ENCODE data around the gene PRDX3. TPM values are rescaled to one million over a fixed set of nuclear protein-coding genes. Genes with fewer than 3 reads are reported as not detected.

PRDX3 gene
- total and polyA plus RNA-seq, 4 donors = 176 to 307 (median 258) TPM

DNA sequence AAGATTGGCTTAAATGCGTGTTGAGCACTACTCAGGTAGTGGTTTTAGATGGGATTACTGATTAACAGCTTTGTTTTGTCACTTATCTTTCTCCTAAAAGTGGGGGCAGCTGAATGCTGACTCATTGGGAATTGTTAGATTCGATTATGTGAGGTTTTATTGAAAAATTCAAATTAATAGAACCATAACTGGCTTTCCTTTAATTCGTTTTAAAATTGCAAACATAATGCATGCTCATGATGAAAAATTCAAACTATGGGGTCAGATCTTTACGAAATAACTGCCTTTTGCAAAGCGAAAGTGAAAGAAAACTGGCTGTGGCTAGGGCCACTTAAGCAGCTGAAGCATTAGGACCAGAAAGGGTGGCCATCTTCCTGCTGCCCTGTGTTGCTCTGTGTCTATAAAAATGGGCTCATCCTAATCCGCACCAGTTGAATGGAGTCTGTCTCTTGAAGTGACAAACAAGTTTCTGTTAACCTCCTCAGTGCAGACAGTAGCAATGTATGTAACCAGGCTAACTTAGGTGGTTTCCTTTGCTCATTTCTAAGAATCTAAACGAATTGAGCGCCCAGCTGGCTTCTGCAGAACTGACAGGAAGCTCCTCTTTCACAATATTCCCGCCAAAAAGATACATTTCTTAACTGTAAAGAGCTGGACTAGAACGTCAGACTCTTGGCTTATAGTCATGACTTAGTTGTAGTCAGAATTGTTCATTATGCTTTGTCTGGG is 46.9 kb downstream of the PRDX3 start:
- Histone ChIP-seq H3K27me3 (ENCODE audit: control insufficient read depth in 4 of 4, insufficient read depth in 4 of 4, low read length in 3 of 4) (no peaks in the 10 kb centered on the region), H3K9me3 (ENCODE audit: control insufficient read depth in 4 of 4, low read length in 3 of 4) (no peaks in the 10 kb centered on the region), H3K4me1 (ENCODE audit: control insufficient read depth in 4 of 4, insufficient read depth in 4 of 4, low read length in 3 of 4) (peaks cover 3 to 29% (median 23%) of the 10 kb centered on the region in 4 donors), H3K9ac (ENCODE audit: low read depth in 1 of 2, low read length in 2 of 2) (peak overlapping the region; percentile 55 to 98), H3K27ac (ENCODE audit: low read depth in 1 of 2, low read length in 2 of 2) (peak overlapping the region; percentile 67 to 94), H3K36me3 (ENCODE audit: control insufficient read depth in 4 of 4, insufficient read depth in 3 of 4, low read depth in 1 of 4, low read length in 3 of 4) (peaks cover 2 to 21% (median 8%) of the 10 kb centered on the region in 4 donors), H3K4me3 (ENCODE audit: low read depth in 1 of 3, low read length in 3 of 3) (peak overlapping the region in 2 of 3 donors; percentile 37 to 71)
- DNase-seq (ENCODE audit: low spot score) = no peak
- TF ChIP-seq HNF4G (IDR thresholded peaks at IDR 0.05) = no peak
- TF ChIP-seq SP1 (IDR thresholded peaks at IDR 0.05) = peak; percentile 41
- TF ChIP-seq FOXA2 (IDR thresholded peaks at IDR 0.05) = no peak
- TF ChIP-seq GABPA (IDR thresholded peaks at IDR 0.05 in 1 of 2, conservative IDR thresholded peaks at IDR 0.05 in 1 of 2) = no peak
- TF ChIP-seq YY1 (IDR thresholded peaks at IDR 0.05) = peak; percentile 80
- TF ChIP-seq RAD21 (IDR thresholded peaks at IDR 0.05) = no peak
- no peak for TF ChIP-seq NR2F2 (IDR thresholded peaks at IDR 0.05)
- TF ChIP-seq HNF4A (conservative IDR thresholded peaks at IDR 0.05) = peak in 1 of 2 donors; percentile 23
- 23% methylated on average over 10 of the region's 10 CpGs for WGBS

DNA sequence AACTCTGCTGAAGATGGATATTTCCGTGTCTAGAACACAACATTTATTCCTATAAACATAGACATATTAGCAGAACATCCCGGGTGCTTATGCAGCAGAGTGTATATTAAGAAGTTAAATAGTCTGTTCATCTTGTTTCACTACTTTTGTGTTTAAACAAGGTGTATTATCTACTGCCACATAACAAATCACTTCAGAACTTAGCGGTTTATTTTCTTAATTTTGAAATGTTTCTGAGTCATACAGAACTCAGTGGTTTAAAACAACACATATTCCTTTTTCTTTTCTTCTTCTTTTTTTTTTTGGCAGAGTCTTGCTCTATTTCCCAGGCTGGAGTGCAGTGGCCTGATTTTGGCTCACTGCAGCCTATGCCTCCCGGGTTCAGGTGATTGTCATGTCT is 48.9 kb downstream of the PRDX3 start:
- Histone ChIP-seq H3K9me3 (ENCODE audit: control insufficient read depth in 4 of 4, low read length in 3 of 4) (no peaks in the 10 kb centered on the region), H3K36me3 (ENCODE audit: control insufficient read depth in 4 of 4, insufficient read depth in 3 of 4, low read depth in 1 of 4, low read length in 3 of 4) (peaks cover 2 to 28% (median 14%) of the 10 kb centered on the region in 4 donors), H3K4me3 (ENCODE audit: low read depth in 1 of 3, low read length in 3 of 3) (no peak overlapping the region), H3K9ac (ENCODE audit: low read depth in 1 of 2, low read length in 2 of 2) (no peak overlapping the region), H3K27me3 (ENCODE audit: control insufficient read depth in 4 of 4, insufficient read depth in 4 of 4, low read length in 3 of 4) (no peaks in the 10 kb centered on the region), H3K27ac (ENCODE audit: low read depth in 1 of 2, low read length in 2 of 2) (peak overlapping the region in 1 of 2 donors; percentile 94), H3K4me1 (ENCODE audit: control insufficient read depth in 4 of 4, insufficient read depth in 4 of 4, low read length in 3 of 4) (peaks cover 0 to 18% (median 14%) of the 10 kb centered on the region in 4 donors)
- TF ChIP-seq, protein P1, sequence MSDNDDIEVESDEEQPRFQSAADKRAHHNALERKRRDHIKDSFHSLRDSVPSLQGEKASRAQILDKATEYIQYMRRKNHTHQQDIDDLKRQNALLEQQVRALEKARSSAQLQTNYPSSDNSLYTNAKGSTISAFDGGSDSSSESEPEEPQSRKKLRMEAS (IDR thresholded peaks at IDR 0.05) = no peak
- TF ChIP-seq HNF4G (IDR thresholded peaks at IDR 0.05) (no peak), SP1 (IDR thresholded peaks at IDR 0.05) (no peak), FOXA1 (IDR thresholded peaks at IDR 0.05) (no peak), RXRA (IDR thresholded peaks at IDR 0.05) (no peak), TAF1 (conservative IDR thresholded peaks at IDR 0.05) (no peak), GABPA (IDR thresholded peaks at IDR 0.05 in 1 of 2, conservative IDR thresholded peaks at IDR 0.05 in 1 of 2) (no peak), JUND (IDR thresholded peaks at IDR 0.05) (no peak), YY1 (IDR thresholded peaks at IDR 0.05) (no peak), RAD21 (IDR thresholded peaks at IDR 0.05) (no peak), HNF4A (conservative IDR thresholded peaks at IDR 0.05) (no peak), EGR1 (IDR thresholded peaks at IDR 0.05; ENCODE audit: low read depth in 2 of 2) (no peak), FOXA2 (IDR thresholded peaks at IDR 0.05) (no peak), NR2F2 (IDR thresholded peaks at IDR 0.05) (no peak)
- TF ChIP-seq, protein P2, sequence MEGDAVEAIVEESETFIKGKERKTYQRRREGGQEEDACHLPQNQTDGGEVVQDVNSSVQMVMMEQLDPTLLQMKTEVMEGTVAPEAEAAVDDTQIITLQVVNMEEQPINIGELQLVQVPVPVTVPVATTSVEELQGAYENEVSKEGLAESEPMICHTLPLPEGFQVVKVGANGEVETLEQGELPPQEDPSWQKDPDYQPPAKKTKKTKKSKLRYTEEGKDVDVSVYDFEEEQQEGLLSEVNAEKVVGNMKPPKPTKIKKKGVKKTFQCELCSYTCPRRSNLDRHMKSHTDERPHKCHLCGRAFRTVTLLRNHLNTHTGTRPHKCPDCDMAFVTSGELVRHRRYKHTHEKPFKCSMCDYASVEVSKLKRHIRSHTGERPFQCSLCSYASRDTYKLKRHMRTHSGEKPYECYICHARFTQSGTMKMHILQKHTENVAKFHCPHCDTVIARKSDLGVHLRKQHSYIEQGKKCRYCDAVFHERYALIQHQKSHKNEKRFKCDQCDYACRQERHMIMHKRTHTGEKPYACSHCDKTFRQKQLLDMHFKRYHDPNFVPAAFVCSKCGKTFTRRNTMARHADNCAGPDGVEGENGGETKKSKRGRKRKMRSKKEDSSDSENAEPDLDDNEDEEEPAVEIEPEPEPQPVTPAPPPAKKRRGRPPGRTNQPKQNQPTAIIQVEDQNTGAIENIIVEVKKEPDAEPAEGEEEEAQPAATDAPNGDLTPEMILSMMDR (IDR thresholded peaks at IDR 0.05; ENCODE audit: low read depth, low read length, missing input control) = no peak
- TF ChIP-seq, protein P3, sequence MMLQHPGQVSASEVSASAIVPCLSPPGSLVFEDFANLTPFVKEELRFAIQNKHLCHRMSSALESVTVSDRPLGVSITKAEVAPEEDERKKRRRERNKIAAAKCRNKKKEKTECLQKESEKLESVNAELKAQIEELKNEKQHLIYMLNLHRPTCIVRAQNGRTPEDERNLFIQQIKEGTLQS (IDR thresholded peaks at IDR 0.05) = no peak
- TF ChIP-seq, protein P4, sequence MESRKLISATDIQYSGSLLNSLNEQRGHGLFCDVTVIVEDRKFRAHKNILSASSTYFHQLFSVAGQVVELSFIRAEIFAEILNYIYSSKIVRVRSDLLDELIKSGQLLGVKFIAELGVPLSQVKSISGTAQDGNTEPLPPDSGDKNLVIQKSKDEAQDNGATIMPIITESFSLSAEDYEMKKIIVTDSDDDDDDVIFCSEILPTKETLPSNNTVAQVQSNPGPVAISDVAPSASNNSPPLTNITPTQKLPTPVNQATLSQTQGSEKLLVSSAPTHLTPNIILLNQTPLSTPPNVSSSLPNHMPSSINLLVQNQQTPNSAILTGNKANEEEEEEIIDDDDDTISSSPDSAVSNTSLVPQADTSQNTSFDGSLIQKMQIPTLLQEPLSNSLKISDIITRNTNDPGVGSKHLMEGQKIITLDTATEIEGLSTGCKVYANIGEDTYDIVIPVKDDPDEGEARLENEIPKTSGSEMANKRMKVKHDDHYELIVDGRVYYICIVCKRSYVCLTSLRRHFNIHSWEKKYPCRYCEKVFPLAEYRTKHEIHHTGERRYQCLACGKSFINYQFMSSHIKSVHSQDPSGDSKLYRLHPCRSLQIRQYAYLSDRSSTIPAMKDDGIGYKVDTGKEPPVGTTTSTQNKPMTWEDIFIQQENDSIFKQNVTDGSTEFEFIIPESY (IDR thresholded peaks at IDR 0.05) = no peak
- TF ChIP-seq, protein P5, sequence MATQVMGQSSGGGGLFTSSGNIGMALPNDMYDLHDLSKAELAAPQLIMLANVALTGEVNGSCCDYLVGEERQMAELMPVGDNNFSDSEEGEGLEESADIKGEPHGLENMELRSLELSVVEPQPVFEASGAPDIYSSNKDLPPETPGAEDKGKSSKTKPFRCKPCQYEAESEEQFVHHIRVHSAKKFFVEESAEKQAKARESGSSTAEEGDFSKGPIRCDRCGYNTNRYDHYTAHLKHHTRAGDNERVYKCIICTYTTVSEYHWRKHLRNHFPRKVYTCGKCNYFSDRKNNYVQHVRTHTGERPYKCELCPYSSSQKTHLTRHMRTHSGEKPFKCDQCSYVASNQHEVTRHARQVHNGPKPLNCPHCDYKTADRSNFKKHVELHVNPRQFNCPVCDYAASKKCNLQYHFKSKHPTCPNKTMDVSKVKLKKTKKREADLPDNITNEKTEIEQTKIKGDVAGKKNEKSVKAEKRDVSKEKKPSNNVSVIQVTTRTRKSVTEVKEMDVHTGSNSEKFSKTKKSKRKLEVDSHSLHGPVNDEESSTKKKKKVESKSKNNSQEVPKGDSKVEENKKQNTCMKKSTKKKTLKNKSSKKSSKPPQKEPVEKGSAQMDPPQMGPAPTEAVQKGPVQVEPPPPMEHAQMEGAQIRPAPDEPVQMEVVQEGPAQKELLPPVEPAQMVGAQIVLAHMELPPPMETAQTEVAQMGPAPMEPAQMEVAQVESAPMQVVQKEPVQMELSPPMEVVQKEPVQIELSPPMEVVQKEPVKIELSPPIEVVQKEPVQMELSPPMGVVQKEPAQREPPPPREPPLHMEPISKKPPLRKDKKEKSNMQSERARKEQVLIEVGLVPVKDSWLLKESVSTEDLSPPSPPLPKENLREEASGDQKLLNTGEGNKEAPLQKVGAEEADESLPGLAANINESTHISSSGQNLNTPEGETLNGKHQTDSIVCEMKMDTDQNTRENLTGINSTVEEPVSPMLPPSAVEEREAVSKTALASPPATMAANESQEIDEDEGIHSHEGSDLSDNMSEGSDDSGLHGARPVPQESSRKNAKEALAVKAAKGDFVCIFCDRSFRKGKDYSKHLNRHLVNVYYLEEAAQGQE (IDR thresholded peaks at IDR 0.05) = no peak
- DNase-seq (ENCODE audit: low spot score) = no peak
- 87% methylated on average over 4 of the region's 4 CpGs for WGBS
